Stimulated activated CD4-positive, alpha-beta T cell treated with anti-CD3 and anti-CD28 coated beads, Interleukin-2, amount 100 ng/mL, for 4 hours (primary cell): ENCODE measurements around the gene SP140.
A peak's percentile ranks its signal among the peaks of the same experiment; 100 is the strongest.
"Not testable (repeated sequence)": the region's sequence is repeated elsewhere in the genome, so short reads cannot be mapped to it uniquely, and the experiment has no call there.

ENCODE experiments used
- DNase-seq: peaks from one replicate; pipeline ENCODE4 v3.0.0-alpha.2; 2020; ENCODE audit warnings: low read depth

SP140 gene

DNA sequence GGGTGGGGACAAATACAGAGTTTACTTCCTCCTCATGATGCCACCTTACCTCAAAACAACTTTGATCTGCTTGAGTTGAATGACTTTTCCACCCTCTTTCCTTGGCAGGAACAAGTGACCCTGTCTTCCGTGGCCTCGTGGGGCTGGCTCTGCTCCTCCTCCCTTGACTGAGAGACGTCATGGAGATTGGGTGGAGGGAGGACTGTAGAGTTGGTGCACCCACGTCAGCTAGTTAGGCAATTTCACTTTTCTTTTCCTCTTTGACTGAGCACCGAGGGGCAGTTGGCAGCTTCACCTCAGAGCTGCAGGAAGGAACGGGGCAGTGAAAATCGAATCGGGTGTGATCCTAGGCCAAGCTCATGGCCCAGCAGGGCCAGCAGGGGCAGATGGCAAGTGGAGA is at the start of gene SP140:
TSS of gene SP140 (plus strand) at position 251 of the 400 bp plus-strand sequence. CDS start at position 360, 109 bp downstream.
- peak; percentile 84 for DNase-seq

DNA sequence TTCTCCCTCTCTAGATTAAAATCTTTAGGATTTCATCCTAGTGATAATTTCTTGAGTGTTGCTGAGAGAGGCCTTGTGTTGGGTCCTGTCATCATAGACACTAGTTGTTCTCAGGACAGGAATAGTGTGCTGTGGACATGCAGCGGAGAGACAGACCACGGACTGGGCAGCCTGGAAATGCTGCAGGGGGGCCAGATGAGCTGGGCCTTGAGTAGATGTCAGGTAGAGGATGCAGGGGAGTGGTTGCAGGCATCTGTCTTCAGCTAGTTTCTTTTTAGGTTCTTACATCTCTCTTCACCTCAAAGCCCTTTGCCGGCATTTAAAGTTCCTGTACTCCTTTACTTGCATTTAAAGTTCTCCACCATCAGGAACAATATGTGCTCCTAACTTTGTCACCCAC is 48.5 kb upstream of the SP140 start:
- no peak for DNase-seq

DNA sequence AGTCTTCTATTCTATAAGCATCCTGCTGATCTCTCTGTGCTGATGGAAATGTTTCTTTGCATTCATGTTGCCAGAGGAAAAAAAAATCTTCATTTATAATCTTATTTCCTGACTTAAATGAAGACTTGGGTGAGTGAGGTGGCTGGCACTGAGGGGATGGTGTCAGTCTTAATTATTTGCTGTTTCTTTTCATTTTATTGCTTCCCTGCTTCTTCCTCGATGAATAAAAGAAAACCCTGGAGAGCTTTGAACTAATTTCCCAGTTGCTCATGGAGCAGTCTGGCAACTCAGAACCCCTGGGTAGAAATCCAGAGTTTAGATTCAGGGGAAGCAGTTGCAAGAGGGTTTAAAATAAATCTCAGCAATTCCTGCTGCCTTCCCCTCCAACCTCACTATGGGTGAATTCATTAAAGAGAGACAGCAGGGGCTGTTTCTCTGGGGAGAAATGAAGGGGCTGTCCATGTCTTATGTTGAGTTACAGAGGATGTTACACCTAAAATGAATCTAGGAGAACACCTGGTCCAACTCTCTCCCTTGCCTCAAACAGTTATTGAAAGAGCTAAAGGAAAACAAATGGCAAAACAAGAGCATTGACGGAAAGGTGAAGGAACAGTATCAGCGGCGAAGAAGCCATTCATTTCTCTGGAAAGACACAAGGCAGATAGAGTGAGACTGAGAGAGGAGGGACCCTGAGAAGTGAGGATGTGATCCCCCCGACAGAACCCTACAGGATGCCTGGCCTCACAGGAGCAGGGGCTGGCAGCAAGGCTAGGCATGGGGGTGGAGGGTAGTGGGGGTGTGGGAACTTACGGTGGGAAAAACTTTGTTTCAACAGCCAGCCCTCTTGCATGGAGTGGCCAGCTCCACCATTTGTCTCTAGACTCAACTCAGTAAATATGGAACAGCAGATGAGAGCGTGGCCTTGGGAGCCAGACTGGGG is 46.7 kb upstream of the SP140 start:
- no peak for DNase-seq

DNA sequence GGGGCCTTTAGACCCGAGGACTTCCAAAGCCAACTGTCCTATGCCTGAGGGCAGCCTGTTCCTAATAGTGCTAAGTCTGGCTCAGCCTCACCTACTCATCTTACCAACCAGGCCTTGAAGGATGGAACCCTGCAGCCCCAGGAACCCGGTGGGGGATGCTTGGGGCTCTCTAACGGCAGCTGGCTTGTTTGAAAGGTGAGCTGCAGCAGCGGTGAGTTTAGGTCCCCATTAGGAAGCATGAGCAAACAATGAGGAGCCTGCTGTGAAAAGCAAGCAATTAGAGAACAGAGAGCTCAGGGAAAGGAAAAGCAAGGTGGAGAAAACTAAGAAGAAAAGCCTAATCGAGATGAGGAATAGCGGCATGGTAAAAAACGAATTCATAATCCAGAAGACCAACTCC is 45.6 kb upstream of the SP140 start:
- DNase-seq = no peak

DNA sequence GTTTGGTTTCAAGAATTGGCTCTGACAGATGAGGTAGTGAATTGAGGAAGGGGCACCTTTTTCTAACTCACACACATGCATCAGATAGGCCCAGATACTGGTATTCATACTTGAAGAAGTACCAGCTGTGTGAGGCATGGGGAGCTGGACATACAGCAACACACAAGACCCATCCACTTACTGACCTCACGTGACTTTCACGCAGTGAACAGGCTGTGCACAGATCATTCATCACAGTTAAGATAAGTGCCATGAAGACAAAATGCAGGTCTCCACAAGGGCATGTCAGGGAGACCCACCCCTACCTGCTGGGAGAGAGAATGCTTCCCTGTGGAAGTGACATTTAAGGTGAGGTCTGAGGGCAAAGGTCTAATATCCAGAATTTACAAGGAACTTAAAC is 44.3 kb upstream of the SP140 start:
- no peak for DNase-seq

DNA sequence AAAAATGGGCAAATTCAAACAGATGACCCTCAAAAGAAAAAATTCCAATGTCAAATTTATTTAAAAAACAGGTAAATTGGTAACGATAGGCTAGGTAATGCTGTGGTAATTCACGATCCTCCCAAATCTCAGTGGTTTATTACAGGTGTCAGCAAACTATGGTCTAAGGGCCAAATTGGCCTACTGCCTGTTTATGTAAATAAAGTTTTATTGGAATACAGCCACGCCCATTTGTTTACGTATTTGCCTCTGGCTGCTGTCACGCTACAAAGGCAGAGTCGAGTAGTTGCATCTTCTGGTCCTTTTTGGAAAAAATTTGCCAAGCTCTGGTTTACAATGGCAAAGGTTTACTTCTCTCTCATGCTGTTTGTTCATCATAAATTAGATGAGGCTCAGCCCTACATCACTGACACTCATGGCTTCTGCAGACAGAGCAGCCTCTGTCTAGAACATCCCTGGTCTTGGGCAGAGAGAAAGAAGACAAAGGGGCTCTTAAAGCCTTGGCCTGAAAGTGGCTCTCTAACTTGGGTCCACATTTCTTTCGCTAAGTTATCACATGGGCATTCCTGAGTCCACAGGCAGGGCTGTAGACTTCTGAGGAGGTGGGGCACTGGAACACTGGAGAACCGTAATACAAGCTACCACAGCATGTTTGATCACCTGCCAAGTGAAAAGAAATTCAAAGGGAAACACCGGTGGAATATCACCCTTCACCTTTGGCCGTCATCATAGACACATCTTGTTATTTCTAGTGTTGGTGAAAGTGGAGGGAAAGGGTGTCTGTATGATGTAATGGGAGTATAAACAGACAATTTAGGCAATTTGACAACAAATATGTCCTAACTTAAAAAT is 40.6 kb upstream of the SP140 start:
- no peak for DNase-seq

DNA sequence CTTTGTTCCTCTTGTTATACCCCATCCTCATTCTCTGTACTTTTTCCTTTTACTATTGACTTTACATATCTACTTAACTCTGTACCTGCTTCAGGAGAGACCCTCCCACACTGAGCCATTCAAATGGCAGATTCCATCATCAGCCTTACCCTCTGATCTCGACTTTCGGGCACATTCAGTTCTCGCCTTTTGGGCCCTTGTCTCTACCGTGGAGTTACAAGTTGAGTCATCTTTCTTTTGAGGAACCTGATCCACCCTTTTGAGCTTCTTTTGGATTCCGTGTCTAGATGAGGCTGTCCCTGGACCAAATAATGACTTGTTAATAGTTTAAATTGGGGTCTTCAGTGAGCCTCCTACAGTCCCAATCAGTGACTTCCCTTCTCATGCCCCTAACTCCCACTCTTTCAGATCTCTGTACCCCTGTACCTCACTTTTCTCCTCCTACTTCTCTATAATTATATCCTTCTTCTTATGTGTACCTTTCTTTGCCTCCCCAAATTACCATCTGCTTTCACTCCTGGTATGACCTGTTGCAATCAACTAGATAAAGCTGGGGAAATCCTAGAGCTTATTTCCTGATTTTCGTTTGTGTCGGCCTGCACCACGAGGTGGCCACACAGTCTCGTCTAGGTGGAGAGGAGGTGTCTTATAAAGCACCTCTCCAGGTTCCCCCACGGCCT is 23.0 kb upstream of the SP140 start:
- DNase-seq = no peak

DNA sequence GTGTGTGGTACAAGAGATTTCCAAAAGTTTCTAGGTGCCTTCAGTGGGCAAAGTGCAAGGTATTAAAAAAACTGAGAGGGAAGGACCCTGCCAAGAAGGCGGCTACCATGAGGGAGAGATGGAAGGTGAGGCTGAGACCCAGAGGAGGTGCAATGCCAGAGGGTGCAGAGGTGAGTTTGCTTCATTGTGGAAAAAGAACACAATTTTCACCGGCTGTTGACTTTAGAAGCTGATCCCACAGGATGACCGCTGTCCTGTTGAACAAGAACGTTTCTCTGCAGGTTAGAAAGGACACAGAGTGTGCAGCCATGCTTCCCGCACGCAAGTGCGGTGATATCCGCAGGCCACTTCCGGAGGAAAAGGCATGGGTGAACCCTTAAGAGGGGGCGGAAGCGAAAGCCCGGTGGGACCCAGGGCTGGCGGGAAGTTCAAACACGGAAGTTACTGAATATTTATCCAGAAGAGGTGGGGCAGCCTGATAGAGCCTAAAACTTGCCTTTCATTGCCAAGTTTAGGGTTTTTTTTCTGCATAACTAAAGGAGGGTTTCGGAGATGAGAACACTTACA is 22.3 kb upstream of the SP140 start:
- DNase-seq = no peak

DNA sequence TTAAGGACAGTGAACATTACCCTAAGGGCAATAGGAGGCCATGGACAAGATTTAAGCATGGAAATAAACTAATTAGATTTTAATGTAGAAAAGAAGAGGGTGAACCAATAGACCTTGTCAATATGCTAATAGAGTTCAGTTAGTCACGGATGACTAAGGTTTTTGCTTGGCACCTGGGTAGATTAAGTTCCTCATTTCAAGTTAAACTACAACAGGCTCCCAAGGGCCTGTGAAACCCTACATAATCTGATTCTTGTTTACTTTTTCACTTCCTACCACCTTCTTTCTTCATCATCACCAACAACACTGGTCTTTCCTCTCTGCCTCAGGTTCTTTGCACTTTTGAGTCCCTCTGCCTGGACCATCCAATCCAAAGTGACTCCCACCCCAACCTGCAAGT is 20.5 kb upstream of the SP140 start:
- DNase-seq = no peak

DNA sequence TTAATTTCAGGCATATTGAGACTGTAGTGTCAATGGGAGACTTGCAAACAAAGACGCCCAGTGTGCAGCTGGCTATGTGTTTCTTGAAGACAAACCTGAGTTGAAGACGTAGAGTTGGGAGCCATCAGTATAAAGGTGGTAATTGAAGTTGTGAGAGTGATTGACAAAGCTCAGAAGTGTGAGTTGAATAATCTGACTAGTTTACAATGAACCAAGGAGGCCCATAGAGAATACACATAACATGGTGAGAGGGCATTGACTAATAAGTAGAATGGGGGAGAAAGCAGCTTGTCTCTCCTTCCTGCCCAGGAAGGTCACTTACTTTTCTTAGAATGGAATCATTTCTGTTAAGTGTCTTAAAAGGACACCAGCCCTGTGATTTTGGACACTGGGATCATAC is 19.8 kb upstream of the SP140 start:
- DNase-seq = no peak

DNA sequence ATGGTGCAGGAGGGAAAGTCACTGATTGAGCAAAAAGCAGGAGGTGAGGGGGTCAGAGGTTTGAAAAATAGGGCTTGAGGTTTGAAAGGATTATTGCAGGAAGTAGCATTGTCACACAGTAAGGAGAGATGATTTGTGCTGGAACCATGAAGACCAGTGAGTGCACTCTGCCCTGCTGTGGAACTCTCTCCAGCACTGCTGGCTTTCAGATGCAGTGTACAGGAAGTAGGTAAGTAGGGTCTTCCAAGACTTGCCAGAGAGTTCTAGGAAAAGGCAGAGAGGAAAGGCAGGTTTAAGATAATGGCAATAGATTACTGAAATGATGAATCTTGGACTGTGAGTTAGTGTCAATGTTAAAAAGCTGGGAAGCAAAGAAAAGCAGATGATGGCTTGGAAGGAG is 17.0 kb upstream of the SP140 start:
- DNase-seq = no peak

DNA sequence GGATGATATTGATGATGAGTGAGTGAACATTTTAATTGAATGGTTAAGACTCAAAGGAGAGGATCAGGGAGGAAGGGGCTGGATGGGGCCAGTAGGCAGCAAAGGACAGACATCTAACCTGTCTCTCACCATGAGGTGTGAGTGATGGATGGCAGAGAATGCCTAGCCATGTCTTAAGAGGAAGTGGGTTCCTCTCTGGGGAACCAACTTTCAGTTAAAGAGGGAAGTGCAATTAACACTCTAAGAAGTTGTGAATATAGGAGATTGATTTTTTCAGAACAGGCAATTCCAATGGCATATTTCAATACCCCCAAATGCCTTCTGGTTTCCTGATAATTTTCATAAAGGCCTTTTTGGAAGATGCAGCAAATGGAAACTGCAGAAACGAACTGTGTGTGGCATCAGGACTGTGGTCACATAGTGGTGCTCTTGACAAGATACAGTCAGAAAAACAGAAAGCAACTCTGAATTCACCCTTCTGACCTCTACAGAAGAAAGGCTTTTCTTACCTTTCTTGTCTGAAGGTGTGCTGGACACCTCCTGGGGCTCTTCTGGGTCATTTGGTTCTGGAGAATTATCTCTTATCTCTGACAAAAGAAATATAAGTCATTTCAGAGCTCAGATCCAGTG is 16.0 kb upstream of the SP140 start:
- DNase-seq = no peak

DNA sequence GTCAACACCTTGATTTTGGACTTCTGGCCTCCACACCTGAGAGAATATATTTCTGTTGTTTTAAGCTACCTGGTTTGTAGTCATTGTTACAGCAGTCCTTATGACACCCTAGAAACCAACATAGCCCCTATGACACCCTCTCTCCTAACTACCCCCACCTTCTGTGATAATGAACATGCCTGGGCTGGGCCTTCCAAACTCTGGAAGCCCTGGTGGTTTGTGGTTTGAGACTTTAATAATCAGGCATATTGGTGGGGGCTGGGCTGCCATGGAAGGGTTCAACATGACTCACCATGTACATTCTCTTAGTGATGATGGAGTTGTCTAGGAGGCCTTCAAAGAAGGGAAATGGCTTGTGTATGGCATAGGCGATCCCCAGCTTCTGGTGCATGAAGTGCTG is 9.0 kb upstream of the SP140 start:
- no peak for DNase-seq

DNA sequence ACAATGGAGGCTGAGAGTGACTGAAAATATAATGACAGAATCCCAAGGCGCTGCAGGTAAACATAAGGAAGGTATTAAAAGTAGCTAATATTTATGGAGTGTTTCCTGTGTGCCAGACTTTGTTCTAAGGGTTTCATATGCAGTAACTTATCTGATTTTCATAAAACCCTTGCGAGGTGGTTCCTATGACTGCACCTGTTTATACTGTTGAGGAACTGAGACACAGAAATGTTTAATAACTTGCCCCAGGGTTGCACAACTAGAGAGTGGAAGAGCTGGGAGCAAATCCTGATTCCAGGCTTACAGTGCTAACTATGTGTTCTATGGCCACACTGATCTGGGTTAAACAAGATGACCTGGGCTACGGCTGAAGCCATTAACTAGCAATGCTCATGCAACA is 8.1 kb upstream of the SP140 start:
- DNase-seq = no peak

DNA sequence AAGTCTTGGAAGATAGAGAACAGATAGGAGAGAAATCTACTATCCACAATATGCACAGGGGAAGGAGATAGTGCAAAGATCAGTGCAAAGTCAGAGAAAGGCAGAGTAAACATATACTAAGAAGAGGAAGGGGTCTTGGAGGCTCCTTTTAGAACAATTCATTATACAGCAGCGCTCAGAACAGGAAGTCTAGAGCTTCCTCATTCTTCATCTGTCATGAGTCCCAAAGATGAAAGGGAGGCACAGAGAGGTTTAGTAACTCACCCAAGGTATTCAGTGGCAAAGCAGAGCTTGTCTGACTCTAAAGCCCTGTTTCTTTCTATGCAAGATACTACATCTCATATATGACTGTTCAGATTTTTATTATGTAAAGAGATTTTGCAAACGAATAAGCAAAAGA is 7.1 kb upstream of the SP140 start:
- DNase-seq = no peak

DNA sequence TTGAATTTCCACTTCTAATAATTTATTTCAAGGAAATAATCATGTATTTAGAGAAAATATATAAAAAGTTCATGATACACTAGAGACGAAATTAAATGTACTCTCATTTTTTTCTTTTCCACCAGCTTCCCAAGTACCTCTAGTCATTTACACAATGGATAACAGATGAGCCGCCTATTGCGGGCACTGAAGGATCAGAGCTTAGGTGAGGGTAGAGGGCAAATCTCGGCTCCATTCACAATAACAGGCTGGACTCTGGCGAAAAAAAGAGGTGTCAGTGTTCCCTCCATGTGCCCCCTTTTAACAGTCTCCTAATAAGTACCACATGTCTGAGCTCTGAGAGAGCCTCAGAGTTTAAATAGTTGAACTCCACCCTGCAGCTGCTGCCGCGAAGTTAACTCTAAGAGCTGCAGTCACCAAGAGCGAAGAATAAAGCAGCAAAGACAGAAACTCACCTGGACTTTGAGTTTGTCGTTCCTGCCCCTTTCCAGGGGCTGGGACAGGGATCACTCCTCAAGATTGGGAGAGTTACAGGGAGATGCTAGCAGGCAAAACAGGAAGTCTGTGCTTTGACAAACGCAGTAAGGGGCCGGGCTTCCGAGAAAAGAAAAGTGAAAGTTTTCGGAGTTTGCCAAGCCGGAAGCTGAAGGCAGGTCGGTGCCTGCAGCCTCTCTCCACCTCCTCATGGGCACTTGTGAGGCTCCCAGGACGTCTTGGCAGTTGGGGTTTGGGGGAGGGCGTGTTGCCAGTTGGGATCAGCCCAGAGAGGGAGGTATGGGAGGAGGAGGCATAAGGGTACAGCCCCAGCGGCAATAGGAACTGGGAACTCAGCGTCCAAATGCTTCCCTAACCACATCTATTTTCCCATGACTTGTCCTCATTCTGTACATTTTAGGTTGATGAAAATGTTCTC is 5.9 kb upstream of the SP140 start, which contains the start of gene SP110:
TSS of gene SP110 (minus strand) at position 566 of the 913 bp plus-strand sequence. CDS start 3,057 bp downstream, outside the sequence.
- DNase-seq = peak; percentile 77

DNA sequence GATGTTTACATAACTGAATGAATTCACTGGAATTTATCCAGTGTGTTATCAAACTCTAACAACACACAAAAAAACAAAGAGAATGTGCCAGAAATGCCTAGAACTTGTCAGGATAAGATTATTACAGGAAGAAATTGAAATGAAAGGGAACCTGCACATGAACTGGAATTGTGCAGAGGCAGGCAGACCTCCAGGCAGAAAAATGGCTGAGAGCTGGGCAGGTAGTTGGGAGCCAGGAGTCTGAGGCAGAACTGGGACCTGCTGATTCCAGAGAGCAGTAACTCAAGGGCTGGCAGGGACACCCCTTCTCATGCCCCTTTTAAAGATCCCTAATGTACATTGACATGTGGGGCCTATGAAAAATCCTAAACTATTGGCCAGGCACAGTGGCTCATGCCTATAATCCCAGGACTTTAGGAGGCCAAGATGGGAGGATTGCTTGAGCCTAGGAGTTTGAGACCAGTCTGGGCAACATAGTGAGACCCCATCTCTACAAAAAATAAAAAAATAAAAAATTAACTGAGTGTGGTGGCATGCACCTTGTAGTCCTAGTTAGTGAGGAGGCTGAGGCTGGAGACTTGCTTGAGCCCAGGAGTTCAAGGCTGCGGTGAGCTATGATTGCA is 5.1 kb upstream of the SP140 start:
- DNase-seq = no peak

DNA sequence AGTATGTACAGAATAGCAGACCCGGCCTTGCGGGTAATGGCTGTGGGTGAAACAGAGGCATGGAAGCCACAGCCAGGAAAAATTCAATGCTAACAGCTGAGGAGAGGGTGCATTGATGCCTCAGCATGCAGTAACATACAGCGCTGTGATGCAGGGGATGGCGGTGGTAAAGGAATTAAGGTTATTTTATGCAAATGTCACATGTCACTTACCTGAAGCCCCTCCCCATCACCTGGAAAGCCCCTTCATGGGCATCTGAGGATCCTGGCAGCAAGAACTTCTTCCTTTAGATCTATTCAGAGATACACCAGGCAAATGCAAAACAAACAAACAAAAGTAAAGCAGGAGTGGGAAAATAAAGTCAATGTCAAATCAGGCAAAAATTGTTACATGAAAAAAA is 4.0 kb upstream of the SP140 start:
- DNase-seq = no peak

DNA sequence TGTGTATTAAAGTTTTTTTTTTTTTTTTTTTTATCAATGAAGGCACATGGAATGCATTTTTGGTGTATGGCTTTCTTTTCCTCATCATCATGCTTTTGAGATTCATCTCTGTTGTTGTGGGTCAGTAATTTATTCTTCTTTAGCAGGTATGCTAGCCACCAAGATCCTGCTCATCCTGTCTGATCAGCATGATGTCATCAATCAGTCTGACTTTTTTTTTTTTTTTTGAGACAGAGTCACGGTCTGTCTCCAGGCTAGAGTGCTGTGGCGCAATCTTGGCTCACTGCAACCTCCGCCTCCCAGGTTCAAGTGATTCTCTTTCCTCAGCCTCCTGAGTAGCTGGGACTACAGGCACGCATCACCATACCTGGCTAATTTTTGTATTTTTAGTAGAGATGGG is 2.7 kb upstream of the SP140 start:
- not testable (repeated sequence) for DNase-seq

DNA sequence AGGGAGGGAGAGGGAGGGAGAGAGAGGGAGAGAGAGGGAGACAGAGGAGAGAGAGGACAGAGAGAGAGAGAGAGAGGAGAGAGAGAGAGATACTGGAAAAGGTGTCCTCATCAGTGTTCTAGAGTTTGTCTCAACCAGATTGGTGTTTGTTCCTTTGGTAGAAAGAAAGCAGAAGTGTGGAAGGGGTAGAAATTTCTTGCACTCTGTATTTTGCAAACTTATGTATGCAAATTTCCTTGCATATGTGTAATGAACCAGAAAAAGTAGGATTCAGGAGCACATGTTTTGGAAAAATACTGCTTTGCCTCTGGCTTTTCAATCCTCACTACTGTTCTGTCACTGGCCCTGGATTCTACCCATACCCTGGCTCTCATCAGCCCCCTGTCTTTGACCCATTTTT is 1.1 kb upstream of the SP140 start:
- DNase-seq = no peak
